IPS DF 19.7 (cell line): Measurements from ENCODE around the gene LSM3.
A peak's percentile ranks its signal among the peaks of the same experiment; 100 is the strongest.

ENCODE experiments used
- DNase-seq: peaks from one replicate; pipeline ENCODE4 v3.0.0-alpha.2; 2013; ENCODE audit warnings: low read depth, low spot score

The LSM3 gene

GRCh38 chr3:14143271-14144225 lies 35.1 kb upstream of the LSM3 start:
- no peak for DNase-seq

- peak; percentile 65 for DNase-seq
These were observed 34.1 kb upstream of the LSM3 start for GRCh38 chr3:14144423-14145075.

DNA sequence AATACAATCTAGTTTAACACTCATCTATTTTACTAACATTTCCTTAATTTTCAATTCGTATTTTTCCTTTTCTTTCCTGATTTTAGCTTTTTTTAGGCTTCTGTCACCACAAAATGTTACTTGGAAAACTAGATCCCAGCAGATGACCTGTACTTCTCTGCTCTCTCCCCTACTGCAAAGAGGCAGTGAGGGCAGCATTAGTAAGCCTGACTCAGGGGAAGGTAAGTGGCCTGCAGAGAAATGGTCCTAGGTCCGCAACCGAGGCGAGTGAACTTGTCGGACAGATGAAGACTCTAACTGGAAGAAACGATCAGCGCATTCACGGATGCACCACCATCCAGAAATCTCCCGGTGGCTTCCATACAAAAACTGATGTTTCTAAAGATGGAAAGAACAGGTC lies 33.4 kb upstream of the LSM3 start:
- DNase-seq = no peak

- DNase-seq = no peak
These were observed 32.8 kb upstream of the LSM3 start for GRCh38 chr3:14145670-14146380.

DNA sequence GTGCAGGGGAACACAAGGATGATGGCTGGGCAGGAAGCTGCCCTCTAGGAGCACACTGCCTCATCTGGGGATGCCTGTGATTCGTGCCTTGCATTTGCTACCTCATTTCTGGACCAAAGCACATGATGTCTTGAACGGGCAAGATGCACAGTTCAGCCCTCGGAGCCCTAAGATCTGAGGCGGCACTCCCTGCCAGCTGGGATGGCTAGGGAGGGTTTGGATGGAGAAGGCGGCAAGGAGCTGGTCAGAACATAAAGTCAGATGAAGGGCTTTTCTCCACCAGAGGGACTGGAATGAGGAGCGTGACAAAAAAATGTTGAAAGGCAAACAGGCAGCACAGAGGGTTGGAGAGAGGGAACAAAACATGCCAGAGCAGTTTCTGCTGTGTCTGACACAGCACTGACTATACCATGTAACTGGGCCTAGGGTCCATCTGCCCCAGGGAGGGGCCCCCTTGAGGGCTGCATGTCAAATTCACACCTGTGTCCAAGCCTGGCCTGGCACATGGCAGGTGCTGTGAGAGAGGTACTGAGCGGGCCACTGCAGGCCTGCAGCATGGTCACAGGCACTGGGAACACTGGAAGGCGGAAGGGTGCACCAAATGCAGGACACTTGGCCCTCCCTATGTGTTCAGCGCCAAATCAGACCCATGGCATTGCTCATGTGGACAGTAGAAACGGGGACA lies 32.1 kb upstream of the LSM3 start:
- no peak for DNase-seq

- DNase-seq = no peak
These were observed 31.6 kb upstream of the LSM3 start for GRCh38 chr3:14147066-14147435.

GRCh38 chr3:14147617-14148016 lies 31.0 kb upstream of the LSM3 start:
- no peak for DNase-seq

DNA sequence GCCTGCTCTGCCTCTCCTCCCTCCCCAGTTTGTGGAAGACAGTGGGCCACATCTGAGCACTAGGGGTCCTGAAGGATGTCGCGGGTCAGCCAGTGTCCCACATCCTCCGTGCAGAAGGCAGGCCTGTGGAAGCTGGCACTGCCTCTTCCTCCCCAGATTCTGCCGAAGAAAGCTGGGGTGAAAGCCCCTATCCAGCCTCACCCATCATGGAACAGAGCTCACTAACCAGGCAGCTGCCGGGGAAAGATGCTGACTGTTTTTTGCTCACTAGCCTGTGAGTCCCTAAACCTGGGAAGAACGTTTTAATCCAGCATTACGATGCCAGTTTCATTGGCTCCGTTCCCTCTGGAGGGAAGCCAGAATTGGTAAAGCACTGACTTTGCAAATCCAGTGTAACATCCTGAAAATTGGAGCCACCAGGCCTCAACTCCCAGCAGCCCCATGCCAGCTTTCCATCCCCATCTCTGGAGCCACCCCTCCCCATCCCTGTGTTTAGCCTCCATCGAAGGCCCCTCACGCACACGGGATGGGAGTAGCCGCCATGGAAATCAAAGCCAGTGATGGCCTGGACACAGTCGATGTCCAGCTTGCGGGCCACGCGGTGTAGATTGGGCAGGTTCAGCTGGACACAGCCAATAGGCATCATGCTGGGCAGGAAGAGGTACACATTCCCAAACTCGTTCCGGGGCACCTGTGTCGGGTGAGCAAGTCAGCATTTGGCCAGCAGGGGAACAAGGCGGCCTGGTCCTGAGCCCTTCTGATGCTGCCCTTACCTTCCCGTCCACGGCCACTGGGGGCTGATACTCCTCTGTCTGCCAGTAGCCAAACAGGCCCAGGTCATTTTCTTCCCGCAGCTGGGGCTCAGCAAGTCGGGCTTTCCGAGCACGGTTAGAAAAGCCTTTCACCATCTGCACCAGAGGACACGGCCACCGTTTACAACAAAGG lies 30.3 kb upstream of the LSM3 start:
- DNase-seq = no peak

DNA sequence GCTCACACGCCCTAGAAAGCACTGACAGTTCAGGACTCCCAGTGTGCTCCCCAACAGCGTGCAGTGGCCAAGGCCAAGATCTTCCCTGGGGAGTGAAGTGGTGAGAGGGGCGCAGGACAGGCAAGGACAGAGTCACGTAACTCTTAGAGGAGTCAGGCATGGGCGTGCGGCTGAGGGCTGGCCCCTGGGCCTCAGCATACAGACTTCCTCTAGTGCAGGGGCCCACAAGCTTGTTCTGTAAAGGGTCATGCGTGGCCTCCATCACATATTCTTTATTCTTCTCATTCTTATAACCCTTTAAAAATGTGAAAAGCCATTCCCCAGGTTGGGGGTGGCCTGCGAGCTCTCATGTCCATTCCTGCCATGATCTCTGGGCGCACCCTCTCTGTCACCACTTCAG lies 28.5 kb upstream of the LSM3 start:
- DNase-seq = no peak

GRCh38 chr3:14150491-14151230 lies 28.0 kb upstream of the LSM3 start:
- DNase-seq = no peak

GRCh38 chr3:14151471-14152083 lies 27.0 kb upstream of the LSM3 start:
- no peak for DNase-seq

DNA sequence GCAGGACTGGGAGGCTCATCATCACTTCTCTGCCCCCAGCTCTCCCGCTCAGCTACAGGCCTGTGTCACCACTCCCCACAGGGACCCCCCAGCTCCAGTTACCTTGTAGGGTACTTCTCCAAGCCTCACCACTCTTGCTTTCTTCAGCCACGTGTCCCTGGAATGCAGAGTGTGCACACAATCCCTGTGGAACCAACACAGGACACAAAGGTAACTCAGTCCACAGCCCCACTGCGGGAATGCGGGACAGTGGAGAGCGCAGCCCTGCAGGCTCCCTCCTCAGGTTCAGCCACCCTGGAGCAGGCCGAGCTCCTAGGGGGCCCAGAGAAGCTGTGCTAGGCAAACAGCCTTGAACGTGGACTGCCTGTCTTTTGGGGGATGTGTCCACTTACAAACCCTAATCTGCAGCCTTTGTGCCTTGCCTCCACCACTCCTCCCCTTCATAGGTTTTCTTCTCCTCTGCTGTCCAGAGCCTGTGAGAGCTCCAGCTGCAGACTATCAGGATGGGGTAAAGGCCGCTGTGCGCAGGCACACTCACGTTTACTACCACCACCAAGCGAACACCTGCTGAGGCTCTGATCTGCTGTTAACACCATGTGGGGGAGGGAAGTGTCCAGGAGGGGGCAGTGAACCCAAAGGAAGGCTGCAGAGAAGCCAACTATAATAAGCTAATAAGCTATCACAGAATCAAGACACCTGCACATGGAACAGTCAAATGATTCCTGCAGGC lies 26.2 kb upstream of the LSM3 start:
- DNase-seq = no peak

- no peak for DNase-seq
These were observed 25.7 kb upstream of the LSM3 start for GRCh38 chr3:14152963-14153355.

- DNase-seq = no peak
These were observed 25.0 kb upstream of the LSM3 start for GRCh38 chr3:14153663-14154062.

DNA sequence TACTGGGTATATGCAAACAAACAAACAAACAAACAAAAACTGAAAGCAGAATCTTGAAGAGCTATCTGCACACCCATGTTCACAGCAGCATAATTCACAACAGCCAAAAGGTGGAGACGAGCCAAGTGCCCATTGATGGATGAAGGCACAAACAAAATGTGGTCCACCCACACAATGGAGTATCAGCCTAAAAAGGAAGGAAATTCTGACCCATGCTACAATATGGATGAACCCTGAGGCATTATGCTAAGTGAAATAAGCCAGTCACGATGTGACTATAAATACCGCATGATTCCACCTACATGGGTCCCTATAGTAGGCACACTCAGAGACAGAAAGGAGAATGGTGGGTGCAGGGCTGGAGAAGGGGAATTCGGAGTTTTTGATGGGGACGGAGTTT lies 24.3 kb upstream of the LSM3 start:
- DNase-seq = no peak

DNA sequence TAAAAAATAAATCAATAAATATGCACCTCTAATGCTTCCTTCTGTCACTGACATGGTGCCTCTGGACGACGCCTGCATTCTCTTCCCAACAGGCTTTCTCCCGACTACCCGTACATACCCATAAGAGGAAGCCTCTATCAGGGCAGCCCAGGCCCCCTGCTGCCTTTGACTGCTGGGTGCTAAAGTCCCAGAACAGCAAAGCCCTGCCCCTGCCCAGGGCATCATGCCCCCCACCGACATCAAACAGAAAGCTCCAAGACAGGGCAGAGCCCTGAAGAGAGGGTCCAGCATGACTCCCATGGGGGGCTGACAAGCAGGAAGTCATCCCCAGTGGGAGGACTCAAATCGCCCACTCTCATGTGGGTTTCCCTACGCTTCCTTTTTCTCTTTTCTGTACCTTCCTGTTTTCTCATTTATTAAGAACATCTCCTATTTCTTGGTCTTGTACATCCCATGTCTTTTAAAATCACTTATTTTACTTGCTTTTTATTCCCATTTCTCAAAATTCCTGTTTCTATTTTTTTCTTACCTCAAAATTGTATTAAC lies 23.6 kb upstream of the LSM3 start:
- DNase-seq = no peak

DNA sequence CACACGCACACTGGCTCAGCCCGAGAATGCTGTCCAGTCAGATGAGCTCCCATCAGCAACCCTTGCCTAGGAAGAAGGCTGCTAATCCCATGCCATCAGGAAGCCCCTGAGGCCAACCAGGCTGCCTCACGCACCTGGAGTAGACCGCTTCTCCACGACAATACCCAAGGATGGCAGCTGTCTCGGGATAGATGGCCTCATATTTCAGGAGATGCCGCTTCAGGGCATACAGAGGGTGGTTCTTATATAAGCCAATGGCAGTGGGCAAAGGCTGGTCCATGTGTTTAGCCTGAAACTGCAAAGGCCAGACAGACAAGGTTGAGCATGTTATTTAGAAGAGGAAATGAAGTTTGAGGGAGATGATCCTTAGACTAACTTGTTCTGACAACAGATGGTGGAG lies 22.4 kb upstream of the LSM3 start:
- DNase-seq = no peak

- no peak for DNase-seq
These were observed 21.6 kb upstream of the LSM3 start for GRCh38 chr3:14156843-14157561.
